Measurements from ENCODE around the gene WDR19. TPM values are rescaled to one million over a fixed set of nuclear protein-coding genes. Genes with fewer than 3 reads are reported as not detected.
"Not testable (repeated sequence)": the region's sequence is repeated elsewhere in the genome, so short reads cannot be mapped to it uniquely, and the experiment has no call there.

WDR19 gene
- total RNA-seq (2014; rRNA removed; shearing (Covaris generic); ENCODE audit: low replicate concordance) = 7.8 and 21.4 TPM in 2 replicates

GRCh38 chr4:39181905-39182638, at the start of gene WDR19:
Gene WDR19, plus strand, starts transcription at chr4:39182529. Its CDS starts 29 bp downstream, at chr4:39182558.
- DNase-seq (ENCODE audit: low read depth) = peak; percentile 99
- in situ Hi-C loops (cut with HindIII; ENCODE audit: low pct_unique_long_range_greater_than_20kb, low sequenced_read_pairs) = no loop called here

GRCh38 chr4:39133623-39134022, 48.7 kb upstream of the WDR19 start:
- DNase-seq (ENCODE audit: low read depth) = no peak
- in situ Hi-C loops (cut with HindIII; ENCODE audit: low pct_unique_long_range_greater_than_20kb, low sequenced_read_pairs) = no loop called here

- DNase-seq (ENCODE audit: low read depth) = no peak
- in situ Hi-C loops (cut with HindIII; ENCODE audit: low pct_unique_long_range_greater_than_20kb, low sequenced_read_pairs) = no loop called here
These were observed 47.5 kb upstream of the WDR19 start for GRCh38 chr4:39134683-39135306.

GRCh38 chr4:39138227-39138626, 44.1 kb upstream of the WDR19 start:
- DNase-seq (ENCODE audit: low read depth); in situ Hi-C loops (cut with HindIII; ENCODE audit: low pct_unique_long_range_greater_than_20kb, low sequenced_read_pairs): not testable (repeated sequence)

GRCh38 chr4:39146211-39146610, 36.1 kb upstream of the WDR19 start:
- in situ Hi-C loops (cut with HindIII; ENCODE audit: low pct_unique_long_range_greater_than_20kb, low sequenced_read_pairs) = no loop called here
- no peak for DNase-seq (ENCODE audit: low read depth)

DNA sequence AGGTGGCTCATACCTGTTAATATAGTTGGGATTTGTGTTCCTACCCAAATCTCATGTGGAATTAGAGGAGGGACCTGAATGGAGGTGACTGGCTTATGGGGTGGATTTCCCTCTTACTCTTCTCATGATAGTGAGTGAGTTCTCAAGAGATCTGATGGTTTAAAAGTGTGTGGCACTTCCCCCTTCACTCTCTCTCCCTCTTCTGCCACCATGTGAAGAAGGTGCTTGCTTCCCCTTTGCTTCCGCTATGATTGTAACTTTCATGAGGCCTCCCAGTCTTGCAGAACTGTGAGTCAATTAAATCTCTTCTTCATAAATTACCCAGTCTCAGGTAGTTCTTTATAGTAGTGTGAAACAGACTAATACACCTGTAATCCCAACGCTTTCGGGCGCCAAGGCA, 28.3 kb upstream of the WDR19 start:
- no peak for DNase-seq (ENCODE audit: low read depth)
- in situ Hi-C loops (cut with HindIII; ENCODE audit: low pct_unique_long_range_greater_than_20kb, low sequenced_read_pairs) = no loop called here

DNA sequence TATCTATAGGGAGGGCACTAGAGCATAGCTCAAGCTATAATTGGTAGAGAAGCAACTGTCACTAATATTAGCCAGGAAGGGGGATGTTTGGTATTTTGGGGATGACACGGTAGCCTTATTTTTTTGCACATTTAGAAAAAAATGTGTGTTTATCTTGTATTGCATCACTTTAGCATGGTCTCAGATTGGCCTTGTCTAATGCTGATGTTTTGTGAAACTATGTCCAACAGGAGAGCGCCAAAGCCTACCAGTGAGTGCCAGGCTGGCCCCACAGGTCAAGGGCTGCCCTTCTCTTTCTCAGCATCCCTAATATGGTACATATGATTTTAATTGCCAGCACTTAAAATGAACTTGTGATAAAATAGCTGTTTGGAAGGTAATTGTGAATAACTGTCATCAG, 24.8 kb upstream of the WDR19 start:
- in situ Hi-C loops (cut with HindIII; ENCODE audit: low pct_unique_long_range_greater_than_20kb, low sequenced_read_pairs) = no loop called here

DNA sequence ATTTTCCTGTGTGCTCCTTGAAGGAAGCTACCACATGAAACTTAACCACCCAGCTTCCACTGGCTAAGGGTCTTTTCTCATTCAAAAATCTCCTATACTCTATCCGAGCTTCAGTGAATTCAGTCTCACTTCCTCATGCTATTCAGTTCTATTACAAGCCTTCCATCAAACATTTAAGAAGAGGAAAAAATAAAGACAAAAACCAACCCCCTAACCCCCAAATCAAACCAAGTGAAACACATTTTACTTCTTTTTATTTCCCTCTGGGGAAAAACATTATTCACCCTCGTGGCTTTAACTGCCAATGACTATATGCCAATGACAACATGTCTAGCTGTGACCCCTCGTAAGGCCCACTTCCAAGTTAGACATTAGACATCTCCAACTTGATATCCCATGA, 16.2 kb upstream of the WDR19 start:
- in situ Hi-C loops (cut with HindIII; ENCODE audit: low pct_unique_long_range_greater_than_20kb, low sequenced_read_pairs) = no loop called here
- no peak for DNase-seq (ENCODE audit: low read depth)

More for the DNA sequence above, 24.8 kb upstream of the WDR19 start:
- DNase-seq (ENCODE audit: low read depth) = no peak

DNA sequence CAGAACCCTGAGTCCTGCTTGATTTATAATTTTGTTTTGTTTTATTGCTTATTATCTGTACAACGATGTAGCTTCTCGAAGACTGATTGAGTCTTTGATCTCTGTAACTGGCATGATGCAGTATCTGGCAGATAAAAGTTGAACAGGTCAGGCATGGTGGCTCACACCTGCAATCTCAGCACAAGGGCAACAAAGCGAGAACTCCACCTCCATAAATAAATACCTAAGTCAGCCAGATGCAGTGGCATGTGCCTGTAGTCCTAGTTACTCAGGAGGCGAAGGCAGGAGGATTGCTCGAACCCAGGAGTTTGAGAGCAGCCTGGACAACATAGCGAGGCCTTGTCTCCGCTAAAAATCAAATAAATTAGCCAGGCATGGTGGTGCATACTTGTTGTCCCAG, 15.7 kb upstream of the WDR19 start:
- in situ Hi-C loops (cut with HindIII; ENCODE audit: low pct_unique_long_range_greater_than_20kb, low sequenced_read_pairs) = no loop called here
- no peak for DNase-seq (ENCODE audit: low read depth)

DNA sequence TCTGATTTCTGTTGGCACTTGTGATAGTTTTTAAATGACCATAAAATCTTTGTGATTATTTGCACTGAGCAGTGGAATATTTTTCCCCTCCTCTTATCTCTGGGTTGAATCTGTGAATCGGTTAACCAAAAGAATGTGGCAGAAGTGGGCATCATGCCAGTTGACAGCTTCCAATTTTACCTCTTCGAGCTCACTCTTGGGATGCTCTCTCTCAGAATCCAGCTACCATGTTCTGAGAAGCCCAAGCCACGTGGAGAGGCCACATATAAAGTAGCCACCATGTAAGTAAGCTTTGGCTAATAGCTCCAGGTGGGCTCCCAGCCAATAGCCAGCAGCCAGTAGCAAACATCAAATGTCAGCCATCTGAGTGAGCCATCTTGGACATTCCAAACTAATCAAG, 12.9 kb upstream of the WDR19 start:
- in situ Hi-C loops (cut with HindIII; ENCODE audit: low pct_unique_long_range_greater_than_20kb, low sequenced_read_pairs) = no loop called here
- peak; percentile 3 for DNase-seq (ENCODE audit: low read depth)

DNA sequence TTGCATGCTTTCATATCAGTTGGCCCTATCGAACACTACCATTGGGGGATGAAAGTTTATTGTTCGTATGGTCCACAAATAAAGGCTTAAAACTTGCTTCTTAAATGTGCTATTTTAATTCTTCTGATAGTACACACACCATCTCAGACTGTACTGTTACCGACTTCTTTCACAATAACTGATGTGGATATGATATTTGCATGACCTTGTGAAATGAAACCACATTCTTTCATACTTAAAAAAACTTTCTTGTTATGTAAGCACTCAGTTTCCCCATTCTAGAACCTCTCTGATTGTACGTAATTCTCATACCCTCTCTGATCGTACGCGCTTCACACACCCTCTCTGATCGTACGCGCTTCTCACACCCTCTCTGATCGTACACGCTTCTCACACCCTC, 12.0 kb upstream of the WDR19 start:
- DNase-seq (ENCODE audit: low read depth) = no peak
- in situ Hi-C loops (cut with HindIII; ENCODE audit: low pct_unique_long_range_greater_than_20kb, low sequenced_read_pairs) = no loop called here

- in situ Hi-C loops (cut with HindIII; ENCODE audit: low pct_unique_long_range_greater_than_20kb, low sequenced_read_pairs) = no loop called here
- no peak for DNase-seq (ENCODE audit: low read depth)
These were observed 3.6 kb upstream of the WDR19 start for GRCh38 chr4:39178706-39179105.

GRCh38 chr4:39179681-39180080, 2.6 kb upstream of the WDR19 start:
- in situ Hi-C loops (cut with HindIII; ENCODE audit: low pct_unique_long_range_greater_than_20kb, low sequenced_read_pairs) = no loop called here
- DNase-seq (ENCODE audit: low read depth) = no peak

DNA sequence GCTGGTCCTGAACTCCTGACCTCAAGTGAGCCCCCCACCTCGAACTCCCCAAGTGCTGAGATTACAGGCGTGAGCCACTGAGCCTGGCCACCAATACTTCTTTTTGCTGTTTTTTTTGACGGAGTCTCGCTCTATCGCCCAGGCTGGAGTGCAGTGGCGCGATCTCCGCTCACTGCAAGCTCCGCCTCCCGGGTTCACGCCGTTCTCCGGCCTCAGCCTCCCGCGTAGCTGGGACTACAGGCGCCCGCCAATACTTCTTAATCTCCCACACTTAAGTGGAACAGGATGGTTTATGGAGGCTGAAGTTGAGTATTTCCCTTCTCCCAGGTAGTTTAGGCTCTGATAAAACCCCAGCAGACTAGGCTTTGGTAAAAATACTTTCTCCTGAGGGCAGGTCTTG, 1.7 kb upstream of the WDR19 start:
- DNase-seq (ENCODE audit: low read depth); in situ Hi-C loops (cut with HindIII; ENCODE audit: low pct_unique_long_range_greater_than_20kb, low sequenced_read_pairs): not testable (repeated sequence)

- no peak for DNase-seq (ENCODE audit: low read depth)
- in situ Hi-C loops (cut with HindIII; ENCODE audit: low pct_unique_long_range_greater_than_20kb, low sequenced_read_pairs) = no loop called here
These were observed 817 bp upstream of the WDR19 start for GRCh38 chr4:39181520-39181904.

GRCh38 chr4:39201963-39202362, 19.6 kb downstream of the WDR19 start:
- in situ Hi-C loops (cut with HindIII; ENCODE audit: low pct_unique_long_range_greater_than_20kb, low sequenced_read_pairs) = no loop called here
- no peak for DNase-seq (ENCODE audit: low read depth)

DNA sequence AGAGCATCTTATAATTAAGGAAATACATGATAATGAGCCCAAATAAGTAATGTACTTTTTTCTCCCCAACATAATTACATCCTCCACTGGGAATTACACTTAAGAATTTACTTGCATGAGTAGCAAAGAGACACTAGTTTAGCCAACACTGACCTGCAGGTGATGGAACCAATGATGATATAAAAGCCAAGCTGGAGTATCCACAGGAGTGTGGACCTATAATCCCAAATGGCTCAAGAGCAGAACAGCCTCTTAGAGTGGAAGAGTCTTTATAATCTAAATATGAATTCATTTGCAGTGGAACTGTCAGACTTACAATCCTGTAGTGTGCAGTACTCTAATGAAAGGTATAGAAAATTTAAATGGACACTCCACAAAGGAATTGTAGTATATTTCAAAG, 22.2 kb downstream of the WDR19 start:
- in situ Hi-C loops (cut with HindIII; ENCODE audit: low pct_unique_long_range_greater_than_20kb, low sequenced_read_pairs) = no loop called here
- no peak for DNase-seq (ENCODE audit: low read depth)

DNA sequence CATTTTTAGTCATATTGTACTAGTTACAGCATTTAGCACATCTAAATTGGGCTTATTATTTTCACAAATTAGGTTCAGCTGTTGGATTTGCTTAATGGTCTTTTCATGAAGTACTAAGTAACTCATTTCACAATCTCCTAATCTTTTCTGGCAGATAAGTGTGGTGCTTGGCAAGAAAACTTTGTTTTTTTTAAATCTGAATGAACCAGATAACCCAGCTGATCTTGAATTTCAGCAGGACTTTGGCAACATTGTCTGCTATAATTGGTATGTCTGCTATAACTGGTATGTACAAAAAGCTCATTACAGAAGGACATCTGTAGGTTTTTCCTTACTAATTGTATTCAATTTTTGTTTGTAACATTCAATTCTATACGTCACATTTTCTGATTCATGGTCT, 22.7 kb downstream of the WDR19 start:
- no peak for DNase-seq (ENCODE audit: low read depth)
- in situ Hi-C loops (cut with HindIII; ENCODE audit: low pct_unique_long_range_greater_than_20kb, low sequenced_read_pairs) = no loop called here

DNA sequence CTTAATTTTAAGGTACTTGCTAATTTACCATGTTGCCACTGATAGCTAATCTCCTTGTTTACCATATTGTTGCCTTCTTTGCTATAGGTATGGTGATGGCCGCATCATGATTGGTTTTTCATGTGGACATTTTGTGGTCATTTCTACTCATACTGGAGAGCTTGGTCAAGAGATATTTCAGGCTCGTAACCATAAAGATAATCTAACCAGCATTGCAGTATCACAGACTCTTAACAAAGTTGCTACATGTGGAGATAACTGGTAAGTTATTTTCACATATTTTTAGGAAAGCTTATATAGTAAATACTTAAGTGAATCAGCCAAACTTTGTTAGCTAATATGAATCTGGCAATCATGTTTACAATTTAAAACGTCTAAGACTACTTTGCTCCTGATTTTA, 23.1 kb downstream of the WDR19 start:
- no peak for DNase-seq (ENCODE audit: low read depth)
- in situ Hi-C loops (cut with HindIII; ENCODE audit: low pct_unique_long_range_greater_than_20kb, low sequenced_read_pairs) = no loop called here

DNA sequence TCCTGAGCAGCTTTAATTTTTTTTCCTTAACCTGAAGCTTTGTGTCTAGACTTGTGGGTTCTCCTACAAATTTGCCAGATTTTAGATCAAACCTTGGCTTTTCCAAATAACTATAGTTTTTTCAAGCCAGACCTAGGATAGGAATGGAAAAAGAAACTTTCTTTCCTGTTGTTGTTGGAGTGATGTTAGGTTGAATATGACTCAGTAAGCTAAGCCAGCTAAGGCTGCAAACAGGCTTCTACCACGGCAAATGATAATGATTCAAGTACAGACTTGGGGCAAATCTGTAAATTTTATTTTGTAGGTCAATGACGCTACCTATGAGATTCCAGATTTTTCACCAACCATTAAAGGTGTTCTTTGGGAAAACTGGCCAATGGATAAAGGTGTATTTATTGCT, 45.6 kb downstream of the WDR19 start:
- DNase-seq (ENCODE audit: low read depth) = no peak
- in situ Hi-C loops (cut with HindIII; ENCODE audit: low pct_unique_long_range_greater_than_20kb, low sequenced_read_pairs) = no loop called here
